HepG2 (cell line): ENCODE data around the gene RHOC. TPM values are rescaled to one million over a fixed set of nuclear protein-coding genes. Genes with fewer than 3 reads are reported as not detected.

Experiments
- CTCF ChIP-seq: sonication (generic); formaldehyde crosslinking; IDR thresholded peaks from 2 replicates; pipeline ENCODE4 v1.5.0; 2020; ENCODE audit warnings: mild to moderate bottlenecking, missing genetic modification reagents, moderate library complexity
- FOXO1 ChIP-seq: sonication (generic); formaldehyde crosslinking; IDR thresholded peaks from 2 replicates; pipeline ENCODE4 v1.4.0; 2020; ENCODE audit warnings: missing genetic modification reagents
- HMG20B ChIP-seq: conservative IDR thresholded peaks from 2 replicates; pipeline ENCODE4 v1.6.1; 2016; ENCODE audit warnings: missing genetic modification reagents, missing compliant biosample characterization
- HOXA3 ChIP-seq: sonication (generic); formaldehyde crosslinking; IDR thresholded peaks from 2 replicates; pipeline ENCODE4 v1.5.0; 2020; ENCODE audit warnings: missing genetic modification reagents
- HOXD1 ChIP-seq: sonication (generic); formaldehyde crosslinking; IDR thresholded peaks from 2 replicates; pipeline ENCODE4 v1.5.0; 2020; ENCODE audit warnings: missing genetic modification reagents
- MIER2 ChIP-seq: IDR thresholded peaks from 2 replicates; pipeline ENCODE4 v1.6.1; 2016; ENCODE audit warnings: missing biosample characterization, missing genetic modification reagents
- MTA3 ChIP-seq: sonication (generic); formaldehyde crosslinking; IDR thresholded peaks from 2 replicates; pipeline ENCODE4 v1.4.0; 2020; ENCODE audit warnings: missing genetic modification reagents
- RAD21 ChIP-seq: fragments of 450-650 bp; formaldehyde crosslinking; IDR thresholded peaks from 2 replicates; pipeline ENCODE4 v1.5.0; 2020; ENCODE audit warnings: mild to moderate bottlenecking
- REL ChIP-seq: sonication (generic); formaldehyde crosslinking; conservative IDR thresholded peaks from 2 replicates; pipeline ENCODE4 v1.8.0; 2022; ENCODE audit warnings: mild to moderate bottlenecking, missing genetic modification reagents, moderate library complexity
- SALL1 ChIP-seq: sonication (generic); formaldehyde crosslinking; IDR thresholded peaks from 2 replicates; pipeline ENCODE4 v1.8.0; 2022; ENCODE audit warnings: mild to moderate bottlenecking, missing genetic modification reagents
- SIN3B ChIP-seq: fragments of 150-350 bp; IDR thresholded peaks from 2 replicates; pipeline ENCODE4 v1.6.1; 2014; ENCODE audit warnings: low read length
- TEAD3 ChIP-seq: optimal IDR thresholded peaks from 2 replicates; pipeline ENCODE3; 2016; ENCODE audit warnings: borderline replicate concordance
- THYN1 ChIP-seq: sonication (generic); formaldehyde crosslinking; IDR thresholded peaks from 2 replicates; pipeline ENCODE4 v1.8.1; 2023; ENCODE audit warnings: low read depth, mild to moderate bottlenecking, moderate library complexity, missing genetic modification reagents, borderline replicate concordance
- ZNF543 ChIP-seq: sonication (generic); formaldehyde crosslinking; IDR thresholded peaks from 2 replicates; pipeline ENCODE4 v1.4.0; 2020; ENCODE audit warnings: mild to moderate bottlenecking, missing genetic modification reagents
- ZNF552 ChIP-seq: sonication (generic); formaldehyde crosslinking; IDR thresholded peaks from 2 replicates; pipeline ENCODE4 v1.9.0; 2022; ENCODE audit warnings: missing genetic modification reagents, mild to moderate bottlenecking, borderline replicate concordance
- ZNF672 ChIP-seq: sonication (generic); formaldehyde crosslinking; IDR thresholded peaks from 2 replicates; pipeline ENCODE4 v1.8.1; 2022; ENCODE audit warnings: missing genetic modification reagents
- ZSCAN20 ChIP-seq: sonication (generic); formaldehyde crosslinking; IDR thresholded peaks from 2 replicates; pipeline ENCODE4 v1.4.0; 2020; ENCODE audit warnings: missing genetic modification reagents, mild to moderate bottlenecking, borderline replicate concordance
- polyA plus RNA-seq, 8 experiments: library from polyadenylated mRNA; depleted of rRNA in 3 of 8; stranded (reverse) in 7 of 8; unstranded in 1 of 8; fragments of >200 nt; fragmentation: Illumina TruSeq in 4 of 8; extraction: Trizol in 4 of 8; gene quantifications; 2 replicates each; pipeline versions ENCODE4 v1.2.1 to v1.2.3, GENCODE V29; 2011 to 2016; ENCODE audit warnings: low read depth in 4 of 8, missing spikeins in 1 of 8, mixed read lengths in 1 of 8; ENCODE audit not compliant: insufficient read depth in 1 of 8
- total RNA-seq, 5 experiments: library from RNA; depleted of rRNA; stranded (reverse); fragments of >200 nt; fragmentation: Illumina TruSeq; extraction: Trizol; gene quantifications; 2 replicates each; pipeline ENCODE4 v1.2.3, GENCODE V29; 2016; ENCODE audit warnings: low read depth in 1 of 5
- TF ChIP-seq, protein P1 (sequence below): sonication (generic); formaldehyde crosslinking; IDR thresholded peaks from 2 replicates; pipeline ENCODE4 v1.5.1; 2020; ENCODE audit warnings: missing genetic modification reagents, mild to moderate bottlenecking, borderline replicate concordance
- TF ChIP-seq, protein P2 (sequence below): sonication (generic); formaldehyde crosslinking; IDR thresholded peaks from 2 replicates; pipeline ENCODE4 v1.8.0; 2022; ENCODE audit warnings: missing genetic modification reagents, mild to moderate bottlenecking, moderate library complexity, borderline replicate concordance
- TF ChIP-seq, protein P3 (sequence below): sonication (generic); formaldehyde crosslinking; IDR thresholded peaks from 2 replicates; pipeline ENCODE4 v1.5.1; 2020; ENCODE audit warnings: mild to moderate bottlenecking, moderate library complexity, missing genetic modification reagents
- TF ChIP-seq, protein P4 (sequence below): sonication (generic); formaldehyde crosslinking; IDR thresholded peaks from 2 replicates; pipeline ENCODE4 v1.4.0; 2020; ENCODE audit warnings: missing genetic modification reagents

The RHOC gene
- total and polyA plus RNA-seq, 2 of the 13 experiments (the other 11 are each of a cell fraction or from before 2014, with no cell fraction given) = 64.3 to 182 TPM

DNA sequence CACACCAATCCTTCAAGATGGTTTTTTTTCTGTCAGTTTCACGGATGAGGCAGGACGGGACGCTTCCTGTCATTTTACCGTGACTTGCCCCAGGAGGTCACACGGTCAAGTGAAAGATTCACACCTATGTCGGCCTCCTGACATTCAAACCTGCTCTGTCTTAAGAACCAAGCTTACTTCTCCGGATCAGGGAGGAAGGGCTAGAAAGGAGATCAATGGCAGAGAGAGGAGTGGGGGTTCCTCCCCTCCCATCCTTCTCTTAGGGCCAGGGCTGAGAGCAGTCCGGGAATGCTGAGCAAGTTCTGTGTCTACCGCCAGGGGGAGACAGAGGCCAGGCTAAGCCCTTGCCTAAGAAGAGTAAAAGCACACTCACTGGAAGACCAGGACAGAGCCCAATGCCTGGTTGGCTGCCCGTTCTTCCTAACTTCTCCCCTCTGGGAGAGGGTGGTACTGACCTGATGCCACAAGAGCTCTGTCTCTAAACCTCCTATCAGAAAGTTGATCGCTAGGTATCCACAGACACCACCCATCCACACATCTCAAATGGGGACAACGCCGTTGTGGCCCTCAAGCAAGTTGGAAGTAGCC lies 9.3 kb upstream of the RHOC start (continued):
- 0 out of 2 replicates have a peak, but pooled peaks have one; percentile 21 for TF ChIP-seq MIER2
- TF ChIP-seq SIN3B = no peak
- TF ChIP-seq ZSCAN20 (CRISPR knock-in tag) = no peak
- TF ChIP-seq, protein P1, sequence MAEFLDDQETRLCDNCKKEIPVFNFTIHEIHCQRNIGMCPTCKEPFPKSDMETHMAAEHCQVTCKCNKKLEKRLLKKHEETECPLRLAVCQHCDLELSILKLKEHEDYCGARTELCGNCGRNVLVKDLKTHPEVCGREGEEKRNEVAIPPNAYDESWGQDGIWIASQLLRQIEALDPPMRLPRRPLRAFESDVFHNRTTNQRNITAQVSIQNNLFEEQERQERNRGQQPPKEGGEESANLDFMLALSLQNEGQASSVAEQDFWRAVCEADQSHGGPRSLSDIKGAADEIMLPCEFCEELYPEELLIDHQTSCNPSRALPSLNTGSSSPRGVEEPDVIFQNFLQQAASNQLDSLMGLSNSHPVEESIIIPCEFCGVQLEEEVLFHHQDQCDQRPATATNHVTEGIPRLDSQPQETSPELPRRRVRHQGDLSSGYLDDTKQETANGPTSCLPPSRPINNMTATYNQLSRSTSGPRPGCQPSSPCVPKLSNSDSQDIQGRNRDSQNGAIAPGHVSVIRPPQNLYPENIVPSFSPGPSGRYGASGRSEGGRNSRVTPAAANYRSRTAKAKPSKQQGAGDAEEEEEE (CRISPR knock-in tag) = 0 out of 2 replicates have a peak, but pooled peaks have one; percentile 42
- TF ChIP-seq REL (CRISPR knock-in tag) = no peak
- no peak for TF ChIP-seq MTA3 (CRISPR knock-in tag)
- no peak for TF ChIP-seq HOXD1 (CRISPR knock-in tag)
- peak; percentile 97 for TF ChIP-seq CTCF (CRISPR knock-in tag)
- TF ChIP-seq FOXO1 (CRISPR knock-in tag) = 0 out of 2 replicates have a peak, but pooled peaks have one; percentile 17
- no peak for TF ChIP-seq ZNF543
- TF ChIP-seq RAD21 = peak; percentile 88
- TF ChIP-seq, protein P2, sequence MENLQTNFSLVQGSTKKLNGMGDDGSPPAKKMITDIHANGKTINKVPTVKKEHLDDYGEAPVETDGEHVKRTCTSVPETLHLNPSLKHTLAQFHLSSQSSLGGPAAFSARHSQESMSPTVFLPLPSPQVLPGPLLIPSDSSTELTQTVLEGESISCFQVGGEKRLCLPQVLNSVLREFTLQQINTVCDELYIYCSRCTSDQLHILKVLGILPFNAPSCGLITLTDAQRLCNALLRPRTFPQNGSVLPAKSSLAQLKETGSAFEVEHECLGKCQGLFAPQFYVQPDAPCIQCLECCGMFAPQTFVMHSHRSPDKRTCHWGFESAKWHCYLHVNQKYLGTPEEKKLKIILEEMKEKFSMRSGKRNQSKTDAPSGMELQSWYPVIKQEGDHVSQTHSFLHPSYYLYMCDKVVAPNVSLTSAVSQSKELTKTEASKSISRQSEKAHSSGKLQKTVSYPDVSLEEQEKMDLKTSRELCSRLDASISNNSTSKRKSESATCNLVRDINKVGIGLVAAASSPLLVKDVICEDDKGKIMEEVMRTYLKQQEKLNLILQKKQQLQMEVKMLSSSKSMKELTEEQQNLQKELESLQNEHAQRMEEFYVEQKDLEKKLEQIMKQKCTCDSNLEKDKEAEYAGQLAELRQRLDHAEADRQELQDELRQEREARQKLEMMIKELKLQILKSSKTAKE = no peak
- no peak for TF ChIP-seq ZNF552
- peak; percentile 81 for TF ChIP-seq TEAD3 (CRISPR knock-in tag)
- peak; percentile 55; the same call in 1 of the 2 replicates for TF ChIP-seq SALL1
- TF ChIP-seq HOXA3 (CRISPR knock-in tag) = no peak
- TF ChIP-seq THYN1 = no peak
- TF ChIP-seq, protein P3, sequence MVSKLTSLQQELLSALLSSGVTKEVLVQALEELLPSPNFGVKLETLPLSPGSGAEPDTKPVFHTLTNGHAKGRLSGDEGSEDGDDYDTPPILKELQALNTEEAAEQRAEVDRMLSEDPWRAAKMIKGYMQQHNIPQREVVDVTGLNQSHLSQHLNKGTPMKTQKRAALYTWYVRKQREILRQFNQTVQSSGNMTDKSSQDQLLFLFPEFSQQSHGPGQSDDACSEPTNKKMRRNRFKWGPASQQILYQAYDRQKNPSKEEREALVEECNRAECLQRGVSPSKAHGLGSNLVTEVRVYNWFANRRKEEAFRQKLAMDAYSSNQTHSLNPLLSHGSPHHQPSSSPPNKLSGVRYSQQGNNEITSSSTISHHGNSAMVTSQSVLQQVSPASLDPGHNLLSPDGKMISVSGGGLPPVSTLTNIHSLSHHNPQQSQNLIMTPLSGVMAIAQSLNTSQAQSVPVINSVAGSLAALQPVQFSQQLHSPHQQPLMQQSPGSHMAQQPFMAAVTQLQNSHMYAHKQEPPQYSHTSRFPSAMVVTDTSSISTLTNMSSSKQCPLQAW = 0 out of 2 replicates have a peak, but pooled peaks have one; percentile 44
- TF ChIP-seq HMG20B (CRISPR knock-in tag) = no peak
- TF ChIP-seq, protein P4, sequence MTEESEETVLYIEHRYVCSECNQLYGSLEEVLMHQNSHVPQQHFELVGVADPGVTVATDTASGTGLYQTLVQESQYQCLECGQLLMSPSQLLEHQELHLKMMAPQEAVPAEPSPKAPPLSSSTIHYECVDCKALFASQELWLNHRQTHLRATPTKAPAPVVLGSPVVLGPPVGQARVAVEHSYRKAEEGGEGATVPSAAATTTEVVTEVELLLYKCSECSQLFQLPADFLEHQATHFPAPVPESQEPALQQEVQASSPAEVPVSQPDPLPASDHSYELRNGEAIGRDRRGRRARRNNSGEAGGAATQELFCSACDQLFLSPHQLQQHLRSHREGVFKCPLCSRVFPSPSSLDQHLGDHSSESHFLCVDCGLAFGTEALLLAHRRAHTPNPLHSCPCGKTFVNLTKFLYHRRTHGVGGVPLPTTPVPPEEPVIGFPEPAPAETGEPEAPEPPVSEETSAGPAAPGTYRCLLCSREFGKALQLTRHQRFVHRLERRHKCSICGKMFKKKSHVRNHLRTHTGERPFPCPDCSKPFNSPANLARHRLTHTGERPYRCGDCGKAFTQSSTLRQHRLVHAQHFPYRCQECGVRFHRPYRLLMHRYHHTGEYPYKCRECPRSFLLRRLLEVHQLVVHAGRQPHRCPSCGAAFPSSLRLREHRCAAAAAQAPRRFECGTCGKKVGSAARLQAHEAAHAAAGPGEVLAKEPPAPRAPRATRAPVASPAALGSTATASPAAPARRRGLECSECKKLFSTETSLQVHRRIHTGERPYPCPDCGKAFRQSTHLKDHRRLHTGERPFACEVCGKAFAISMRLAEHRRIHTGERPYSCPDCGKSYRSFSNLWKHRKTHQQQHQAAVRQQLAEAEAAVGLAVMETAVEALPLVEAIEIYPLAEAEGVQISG (CRISPR knock-in tag) = no peak
- no peak for TF ChIP-seq ZNF672 (CRISPR knock-in tag)
